HEK293T (cell line): Measurements from ENCODE around the gene GLIPR1L2.

Experiments
- FOXA1 ChIP-seq: fragments of 450-650 bp; IDR thresholded peaks from 2 replicates; pipeline ENCODE4 v1.6.1; 2016; ENCODE audit warnings: mild to moderate bottlenecking
- SP1 ChIP-seq: fragments of 450-650 bp; IDR thresholded peaks from 2 replicates; pipeline ENCODE4 v1.6.1; 2017

GRCh38 chr12:75474116-75474515 is 83.2 kb downstream of the GLIPR1L2 start:
- TF ChIP-seq SP1 (no peak), FOXA1 (no peak)
